ENCODE data around the gene NTM. TPM values are rescaled to one million over a fixed set of nuclear protein-coding genes. Genes with fewer than 3 reads are reported as not detected.

The NTM gene
- total and polyA plus RNA-seq, 2 of the 8 experiments (the other 6 are each of a cell fraction or from before 2014, with no cell fraction given) = 13.4 to 20.0 TPM

GRCh38 chr11:131691181-131692041 is 321.0 kb downstream of the NTM start (continued):
- TF ChIP-seq CTCF (IDR thresholded peaks at IDR 0.05; ENCODE audit: control extremely low read depth in 1 of 3, insufficient read depth in 1 of 3, low read depth in 1 of 3, low read length in 3 of 3) (peak; percentile 82 to 94 (median 86)), NRF1 (IDR thresholded peaks at IDR 0.05; ENCODE audit: low read depth, low read length) (no peak), TAF1 (IDR thresholded peaks at IDR 0.05; ENCODE audit: low read depth, low read length) (no peak), MAX (IDR thresholded peaks at IDR 0.05) (peak; percentile 17; the same call in 1 of the 2 replicates), ASH2L (IDR thresholded peaks at IDR 0.05; ENCODE audit: low read length) (peak; percentile 32), CHD2 (IDR thresholded peaks at IDR 0.05; ENCODE audit: low read length) (no peak), EP300 (IDR thresholded peaks at IDR 0.05; ENCODE audit: borderline replicate concordance in 1 of 2, low read depth in 2 of 2, low read length in 2 of 2) (no peak), SAP30 (IDR thresholded peaks at IDR 0.05; ENCODE audit: insufficient read depth, insufficient replicate concordance, low read length) (no peak), POU5F1 (IDR thresholded peaks at IDR 0.05; ENCODE audit: low read depth, low read length) (no peak), USF2 (IDR thresholded peaks at IDR 0.05; ENCODE audit: low read length) (no peak), ZNF274 (IDR thresholded peaks at IDR 0.05; ENCODE audit: borderline replicate concordance, extremely low read depth, low read length) (no peak), MAFK (IDR thresholded peaks at IDR 0.05; ENCODE audit: low read depth, low read length) (no peak)
